ENCODE data around the gene NFKBIE.

- TF ChIP-seq CTCF (IDR thresholded peaks at IDR 0.05) (no peak), POLR2A (IDR thresholded peaks at IDR 0.05) (no peak)
Observed at GRCh38 chr6:44267252-44267651, 1.9 kb upstream of the NFKBIE start.

Measured in thyroid gland (tissue), 4 donors.